ENCODE results near the gene VCPKMT. TPM values are rescaled to one million over a fixed set of nuclear protein-coding genes. Genes with fewer than 3 reads are reported as not detected.

VCPKMT gene
- total RNA-seq, 1 experiment from 2014 or later: 4.9 TPM

Small RNA genes lying within 50 kb of the gene (small RNA-seq; reads per million reads assigned to genes)
- gene RF00019: 0 reads per million in 2 experiments

Other genes with a start within 250 kb of the VCPKMT start
- gene ARF6, start 223.5 kb downstream of the VCPKMT start, total RNA-seq (2014; rRNA removed; shearing (Covaris generic)): 39.5 and 46.5 TPM in 2 replicates
- 16.4 and 19.3 TPM in 2 replicates for gene SOS2, start 115.0 kb upstream of the VCPKMT start, total RNA-seq (2014; rRNA removed; shearing (Covaris generic))
- 6.4 and 8.5 TPM in 2 replicates for gene L2HGDH, start 195.7 kb upstream of the VCPKMT start, total RNA-seq (2014; rRNA removed; shearing (Covaris generic))
- gene DMAC2L, start 195.8 kb upstream of the VCPKMT start, total RNA-seq (2014; rRNA removed; shearing (Covaris generic)): 13.0 and 14.2 TPM in 2 replicates